Activated naive CD8-positive, alpha-beta T cell (primary cell): ENCODE measurements around the gene HEATR9.

Source experiments
- H3K27ac Mint-ChIP-seq: one replicate; pipeline ENCODE4 v1.8.0; 2021; ENCODE audit warnings: mixed read lengths
- H3K27me3 Mint-ChIP-seq: one replicate; pipeline ENCODE4 v1.8.0; 2021; ENCODE audit warnings: mixed read lengths
- H3K36me3 Mint-ChIP-seq: one replicate; pipeline ENCODE4 v1.8.0; 2021; ENCODE audit warnings: mixed read lengths
- H3K4me1 Mint-ChIP-seq: one replicate; pipeline ENCODE4 v1.8.0; 2021; ENCODE audit warnings: low read depth, mixed read lengths
- H3K4me3 Mint-ChIP-seq: one replicate; pipeline ENCODE4 v1.8.0; 2021; ENCODE audit warnings: mild to moderate bottlenecking, mixed read lengths
- H3K9me3 Mint-ChIP-seq: one replicate; pipeline ENCODE4 v1.8.0; 2021; ENCODE audit warnings: low read depth, mixed read lengths

HEATR9 gene

DNA sequence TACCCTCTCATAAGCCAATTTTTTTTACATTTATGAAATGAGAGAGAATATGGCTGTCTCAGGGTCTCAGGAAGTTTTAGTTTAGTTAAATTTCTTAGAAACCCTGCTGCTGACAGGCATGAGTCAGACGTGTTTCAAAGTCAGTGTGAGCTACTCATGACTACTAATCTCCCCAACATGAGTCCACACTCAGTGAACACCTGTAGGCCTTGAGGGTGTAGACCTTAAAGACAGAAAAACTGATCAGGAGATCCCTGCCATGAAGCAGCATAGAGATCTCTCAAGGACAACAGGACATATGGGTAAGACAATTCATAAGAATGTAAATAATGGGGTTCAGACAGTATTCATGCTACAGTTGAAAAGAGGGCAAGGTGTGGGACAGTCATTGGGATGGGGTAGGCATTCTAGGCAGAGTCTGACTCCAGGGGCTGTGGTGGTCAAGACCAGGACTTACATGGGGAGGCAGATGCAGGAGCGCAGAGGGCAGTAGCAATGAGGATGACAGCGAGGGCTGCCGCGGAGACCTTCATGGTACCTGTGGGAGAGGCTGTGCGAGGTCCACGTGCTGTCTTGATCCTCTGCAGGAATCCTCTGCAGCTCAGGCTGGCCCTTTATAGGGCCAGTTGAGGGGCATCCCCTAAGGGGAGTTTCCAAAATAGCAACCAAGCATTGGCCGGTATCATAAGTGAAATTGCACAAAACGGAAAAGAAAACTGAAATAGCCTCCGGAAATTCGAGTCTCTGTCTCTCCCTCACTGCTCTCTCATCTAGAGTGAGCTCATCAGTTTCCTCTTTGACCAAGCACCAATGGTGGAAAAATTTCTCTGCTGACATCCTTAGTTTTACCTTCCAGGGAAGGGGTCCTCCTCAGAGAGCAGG lies 11.3 kb upstream of the HEATR9 start, which contains the start of gene CCL5:
Gene CCL5, minus strand, starts transcription at position 588 of the 882 bp plus-strand sequence.
- H3K4me1 Mint-ChIP-seq = peaks cover 40% of the 10 kb centered on the region
- no peaks in the 10 kb centered on the region for H3K36me3 Mint-ChIP-seq
- no peaks in the 10 kb centered on the region for H3K27me3 Mint-ChIP-seq
- no peaks in the 10 kb centered on the region for H3K9me3 Mint-ChIP-seq
- H3K27ac Mint-ChIP-seq = peak within 1 kb of the TSS; percentile 81
- peak within 1 kb of the TSS; percentile 74 for H3K4me3 Mint-ChIP-seq

- Mint-ChIP-seq H3K27me3 (no peaks in the 10 kb centered on the region), H3K36me3 (no peaks in the 10 kb centered on the region), H3K9me3 (no peaks in the 10 kb centered on the region), H3K4me3 (peak overlapping the region; percentile 15), H3K27ac (no peak overlapping the region), H3K4me1 (peaks cover 44% of the 10 kb centered on the region)
These were observed 9.7 kb upstream of the HEATR9 start for GRCh38 chr17:35878361-35878760.

DNA sequence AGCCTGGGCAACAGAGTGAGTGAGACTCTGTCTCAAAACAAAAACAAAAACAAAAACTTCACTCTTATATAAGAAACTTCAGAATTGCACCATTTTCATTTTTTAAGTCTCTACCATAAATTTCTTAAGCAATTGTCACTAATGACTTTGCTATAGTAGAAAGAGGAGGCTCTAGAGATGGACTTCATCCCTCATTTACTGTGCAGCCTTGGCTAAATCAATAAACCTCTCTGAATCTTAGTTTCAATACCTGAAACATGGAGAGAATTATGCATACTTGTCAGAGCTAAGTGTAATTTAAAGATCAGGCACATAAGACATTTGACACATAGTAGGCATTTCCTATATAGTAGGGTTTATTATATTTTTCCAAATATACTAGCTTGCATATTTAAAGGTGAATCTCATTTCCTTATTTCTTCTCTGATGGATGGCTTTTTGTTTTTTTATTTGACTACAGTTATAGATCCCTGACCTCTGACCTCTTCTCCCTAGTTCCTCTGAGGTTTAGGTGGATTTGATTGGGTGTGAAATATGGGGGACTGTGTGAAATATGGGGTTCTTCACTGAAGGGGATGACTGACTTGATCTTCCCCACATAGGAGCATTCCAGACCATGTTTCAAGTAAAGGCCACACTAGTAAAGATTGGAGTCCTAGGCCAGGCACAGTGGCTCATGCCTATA lies 8.8 kb upstream of the HEATR9 start:
- H3K27me3 Mint-ChIP-seq = no peaks in the 10 kb centered on the region
- no peak overlapping the region for H3K27ac Mint-ChIP-seq
- H3K4me3 Mint-ChIP-seq = peak overlapping the region; percentile 20
- H3K9me3 Mint-ChIP-seq = no peaks in the 10 kb centered on the region
- H3K36me3 Mint-ChIP-seq = no peaks in the 10 kb centered on the region
- H3K4me1 Mint-ChIP-seq = peaks cover 46% of the 10 kb centered on the region

- Mint-ChIP-seq H3K4me3 (peak overlapping the region; percentile 15), H3K4me1 (peaks cover 51% of the 10 kb centered on the region), H3K9me3 (no peaks in the 10 kb centered on the region), H3K27ac (peak overlapping the region; percentile 51), H3K27me3 (no peaks in the 10 kb centered on the region), H3K36me3 (no peaks in the 10 kb centered on the region)
These were observed 7.8 kb upstream of the HEATR9 start for GRCh38 chr17:35876534-35876933.

DNA sequence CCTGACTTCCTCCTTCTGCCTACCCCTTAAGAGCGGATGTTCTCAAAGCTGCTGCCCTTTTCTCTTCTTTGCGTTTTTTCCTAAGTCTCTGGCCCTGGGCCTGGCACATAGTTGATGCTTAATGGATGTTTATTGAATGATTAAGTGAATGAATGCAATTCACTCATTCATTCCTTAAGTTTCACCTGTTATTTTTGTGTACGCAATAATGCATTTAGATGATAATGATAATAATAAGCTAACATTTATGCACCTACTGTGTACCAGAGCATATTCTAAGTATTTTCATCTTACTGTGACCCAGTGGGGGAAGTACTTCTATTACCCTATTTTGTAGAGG lies 7.1 kb upstream of the HEATR9 start:
- no peaks in the 10 kb centered on the region for H3K27me3 Mint-ChIP-seq
- H3K4me1 Mint-ChIP-seq = peaks cover 54% of the 10 kb centered on the region
- H3K36me3 Mint-ChIP-seq = no peaks in the 10 kb centered on the region
- no peak overlapping the region for H3K4me3 Mint-ChIP-seq
- no peaks in the 10 kb centered on the region for H3K9me3 Mint-ChIP-seq
- peak overlapping the region; percentile 81 for H3K27ac Mint-ChIP-seq

DNA sequence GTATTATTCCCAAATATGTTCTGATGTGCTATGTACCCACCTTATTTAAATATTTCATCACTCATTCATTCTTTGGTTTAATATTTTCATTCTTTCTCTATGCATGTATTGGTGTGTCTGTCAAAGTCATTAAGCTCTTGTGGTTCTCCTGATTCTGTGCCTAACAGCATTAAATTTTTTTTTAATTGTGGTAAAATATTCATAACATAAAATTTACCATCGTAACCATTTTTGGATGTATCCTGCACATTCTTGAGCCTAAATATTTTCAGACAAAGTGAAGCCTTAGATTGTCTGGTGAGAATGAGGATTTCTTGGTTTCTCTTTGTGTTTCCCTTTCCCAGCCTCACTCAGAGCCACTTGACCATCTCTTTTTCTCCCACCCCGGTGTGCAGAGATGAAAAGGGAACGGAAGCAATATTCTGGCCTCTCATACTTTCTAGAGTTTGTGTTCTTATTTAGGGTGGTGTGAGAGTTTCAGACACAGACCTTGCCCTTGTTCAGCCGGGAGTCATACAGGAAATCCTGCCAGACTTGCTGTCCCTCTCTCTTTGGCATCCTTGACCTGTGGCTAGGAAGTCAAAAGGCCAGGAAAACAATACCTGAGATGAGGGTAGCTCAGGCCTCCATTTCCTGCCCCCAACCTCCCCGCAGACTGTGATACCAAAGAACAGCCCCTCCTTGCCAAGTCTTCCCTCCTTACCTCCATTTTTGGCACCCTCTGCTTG lies 6.5 kb upstream of the HEATR9 start:
- Mint-ChIP-seq H3K27ac (peak overlapping the region; percentile 81), H3K4me1 (peaks cover 49% of the 10 kb centered on the region), H3K27me3 (no peaks in the 10 kb centered on the region), H3K36me3 (no peaks in the 10 kb centered on the region), H3K9me3 (no peaks in the 10 kb centered on the region), H3K4me3 (no peak overlapping the region)

DNA sequence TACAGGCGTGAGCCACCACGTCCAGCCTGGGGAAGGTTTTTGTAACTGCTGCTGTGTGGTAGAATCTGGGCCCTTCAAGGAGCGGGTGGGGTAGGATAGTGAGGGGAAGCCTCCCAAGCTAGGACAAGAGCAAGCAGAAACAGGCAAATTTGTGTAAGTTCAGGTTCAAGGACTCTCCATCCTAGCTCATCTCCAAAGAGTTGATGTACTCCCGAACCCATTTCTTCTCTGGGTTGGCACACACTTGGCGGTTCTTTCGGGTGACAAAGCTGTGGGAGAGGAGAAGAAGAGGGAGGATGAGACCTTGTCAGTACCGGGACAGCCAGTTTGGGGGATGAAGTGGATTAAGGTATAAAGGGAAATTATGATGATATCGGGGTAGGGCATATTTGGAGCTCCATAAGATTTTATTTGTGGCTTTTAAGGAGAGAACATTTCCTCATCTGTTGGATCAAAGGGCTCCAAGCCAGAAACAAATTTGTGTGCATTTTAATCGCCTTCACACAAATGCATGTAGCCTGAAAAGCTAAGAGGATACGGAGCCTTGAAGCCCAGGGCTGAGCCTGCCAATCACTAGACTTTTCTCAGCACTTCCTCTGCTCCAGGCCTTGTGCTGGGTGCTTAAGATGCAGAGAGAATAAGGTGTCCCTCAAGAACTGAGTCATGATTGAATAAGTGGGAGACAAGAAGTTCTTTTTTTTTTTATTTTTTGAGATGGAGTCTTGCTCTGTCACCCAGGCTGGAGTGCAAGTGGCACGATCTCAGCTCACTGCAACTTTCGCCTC lies 3.7 kb upstream of the HEATR9 start:
- Mint-ChIP-seq H3K4me3 (no peak overlapping the region), H3K4me1 (peaks cover 35% of the 10 kb centered on the region), H3K27ac (no peak overlapping the region), H3K36me3 (no peaks in the 10 kb centered on the region), H3K27me3 (no peaks in the 10 kb centered on the region), H3K9me3 (no peaks in the 10 kb centered on the region)

- Mint-ChIP-seq H3K27ac (peak overlapping the region; percentile 76), H3K4me3 (no peak overlapping the region), H3K4me1 (peaks cover 29% of the 10 kb centered on the region)
These were observed 2.5 kb upstream of the HEATR9 start for GRCh38 chr17:35870906-35871819.

DNA sequence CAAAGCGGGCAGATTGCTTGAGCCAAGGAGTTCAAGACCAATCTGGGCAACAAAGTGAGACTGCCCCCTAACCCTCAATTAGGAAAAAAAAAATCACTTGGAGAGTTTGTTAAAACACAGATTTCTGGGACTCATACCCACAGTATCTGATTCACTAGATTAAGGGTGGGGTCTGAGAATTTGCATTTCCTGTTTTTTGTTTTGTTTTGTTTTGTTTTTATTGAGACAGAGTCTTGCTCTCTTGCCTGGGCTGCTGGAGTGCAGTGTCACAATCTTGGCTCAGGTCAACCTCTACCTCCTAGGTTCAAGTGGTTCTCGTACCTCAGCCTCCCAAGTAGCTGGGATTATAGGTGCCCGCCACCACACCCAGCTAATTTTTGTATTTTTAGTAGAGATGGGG lies 1.1 kb downstream of the HEATR9 start:
- Mint-ChIP-seq H3K36me3 (no peaks in the 10 kb centered on the region), H3K4me1 (peaks cover 20% of the 10 kb centered on the region), H3K27me3 (no peaks in the 10 kb centered on the region), H3K9me3 (no peaks in the 10 kb centered on the region), H3K4me3 (no peak overlapping the region), H3K27ac (no peak overlapping the region)

More at GRCh38 chr17:35870906-35871819, 2.5 kb upstream of the HEATR9 start:
- Mint-ChIP-seq H3K36me3 (no peaks in the 10 kb centered on the region), H3K27me3 (no peaks in the 10 kb centered on the region), H3K9me3 (no peaks in the 10 kb centered on the region)

DNA sequence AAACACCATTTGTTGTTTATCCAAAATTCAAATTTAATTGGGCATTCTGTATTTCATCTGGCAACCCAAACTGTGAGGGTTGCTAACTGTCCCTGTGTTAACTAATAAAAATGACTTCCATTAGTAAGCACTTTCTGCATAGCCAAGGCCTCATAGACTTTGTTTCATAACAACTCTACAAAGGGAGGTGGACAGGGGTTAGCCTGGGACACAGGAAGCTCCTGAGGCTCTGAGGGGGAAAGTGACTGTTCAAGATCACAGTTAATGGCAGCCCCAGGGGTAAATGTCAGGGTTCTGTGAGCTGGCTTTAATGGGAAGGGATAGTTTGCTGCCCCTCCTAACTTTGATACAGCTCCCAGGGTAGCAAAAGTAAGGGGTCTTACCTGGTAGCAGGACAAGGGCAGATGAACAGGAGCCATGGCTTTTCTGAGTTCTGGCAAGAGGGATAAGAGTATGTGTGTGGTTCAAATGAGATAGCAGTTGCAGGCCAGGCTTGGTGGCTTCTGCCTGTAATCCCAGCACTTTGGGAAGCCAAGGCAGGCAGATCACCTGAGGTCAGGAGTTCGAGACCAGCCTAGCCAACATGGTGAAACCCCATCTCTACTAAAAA lies 2.2 kb downstream of the HEATR9 start:
- H3K4me3 Mint-ChIP-seq = no peak overlapping the region

DNA sequence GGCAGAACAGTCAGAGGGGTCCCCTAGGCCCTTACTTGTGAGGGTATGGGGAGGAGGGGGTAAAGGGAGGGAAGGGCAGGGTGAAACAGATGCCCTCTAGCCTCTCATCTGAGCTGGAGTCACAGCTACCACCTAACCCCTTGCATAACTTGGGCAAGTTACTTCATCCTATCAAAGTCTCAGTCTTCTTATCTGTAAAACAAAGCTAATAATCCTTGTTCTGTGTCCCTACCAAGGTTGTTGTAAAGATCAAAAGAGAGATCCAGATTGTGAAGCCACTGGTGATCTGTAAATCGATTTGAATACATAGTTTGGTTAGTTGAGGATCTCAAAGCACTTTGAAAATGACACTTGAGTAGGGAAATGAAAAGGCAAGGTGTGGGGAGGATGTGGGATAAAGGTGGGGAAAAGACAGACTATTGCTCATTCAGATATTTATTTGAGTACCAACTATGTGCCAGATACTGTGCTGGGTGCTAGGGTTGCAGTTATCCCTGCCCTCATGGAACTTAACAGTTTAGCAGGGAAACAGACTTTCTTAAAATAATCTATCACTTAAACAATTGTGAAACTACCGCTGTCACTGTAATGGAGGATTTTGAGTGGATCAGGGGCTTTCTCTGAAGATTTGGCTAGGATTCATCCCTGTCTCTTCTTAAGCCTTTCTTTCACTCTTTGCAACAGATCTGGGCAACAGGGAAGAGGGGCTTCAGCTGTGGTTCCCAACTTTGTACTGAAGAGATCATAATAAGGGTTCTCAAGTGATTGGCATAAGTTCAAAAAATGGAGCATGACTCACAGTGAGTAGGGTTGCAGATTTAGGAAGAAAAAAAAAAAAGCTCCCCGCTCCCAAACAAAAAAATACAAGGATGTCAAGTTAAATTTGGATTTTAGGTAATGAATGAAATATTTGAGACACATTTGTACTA lies 3.0 kb downstream of the HEATR9 start:
- Mint-ChIP-seq H3K9me3 (no peaks in the 10 kb centered on the region), H3K4me1 (peaks cover 8% of the 10 kb centered on the region), H3K27me3 (no peaks in the 10 kb centered on the region), H3K4me3 (no peak overlapping the region), H3K27ac (no peak overlapping the region), H3K36me3 (peaks cover 5% of the 10 kb centered on the region)

More for the DNA sequence above, 2.2 kb downstream of the HEATR9 start:
- no peaks in the 10 kb centered on the region for H3K27me3 Mint-ChIP-seq
- no peak overlapping the region for H3K27ac Mint-ChIP-seq
- peaks cover 2% of the 10 kb centered on the region for H3K36me3 Mint-ChIP-seq
- H3K4me1 Mint-ChIP-seq = peaks cover 13% of the 10 kb centered on the region
- no peaks in the 10 kb centered on the region for H3K9me3 Mint-ChIP-seq

- H3K27me3 Mint-ChIP-seq = no peaks in the 10 kb centered on the region
- H3K4me1 Mint-ChIP-seq = peaks cover 8% of the 10 kb centered on the region
- H3K4me3 Mint-ChIP-seq = no peak overlapping the region
- H3K36me3 Mint-ChIP-seq = peaks cover 5% of the 10 kb centered on the region
- H3K9me3 Mint-ChIP-seq = no peaks in the 10 kb centered on the region
- H3K27ac Mint-ChIP-seq = no peak overlapping the region
These were observed 3.8 kb downstream of the HEATR9 start for GRCh38 chr17:35864853-35865252.
